SK-N-SH (cell line): ENCODE data around the gene THSD4. TPM values are rescaled to one million over a fixed set of nuclear protein-coding genes. Genes with fewer than 3 reads are reported as not detected.

Source experiments
- CTCF ChIA-PET: fragments of 300-600, 350-600 bp; formaldehyde crosslinking; extraction: SDS; loops from one replicate; lab custom pipeline; 2021; lab: Yijun Ruan, JAX
- POLR2A ChIA-PET: fragments of 350-600 bp; sonication (Branson Sonifier 250); formaldehyde crosslinking; extraction: SDS; loops from one replicate; lab custom pipeline; 2020; ENCODE audit warnings: antibody characterized with exemption, inconsistent platforms; lab: Yijun Ruan, JAX
- DNase-seq: peaks from one replicate; pipeline ENCODE4 v3.0.0; 2012
- H2AFZ ChIP-seq: fragments of 200-600 bp; sonication (generic); 2 replicates; pipeline ENCODE4 v1.8.1; 2016; ENCODE audit warnings: antibody characterized with exemption, mild to moderate bottlenecking, low read depth
- H3F3A ChIP-seq: fragments of 200-600 bp; sonication (generic); replicated peaks from 2 replicates; pipeline ENCODE3; 2016; ENCODE audit warnings: antibody characterized with exemption, mild to moderate bottlenecking; ENCODE audit not compliant: insufficient read depth
- H3K27ac ChIP-seq, 2 experiments: fragments of 200-500 bp in 1 of 2; fragments of 200-600 bp in 1 of 2; sonication (Bioruptor generic) in 1 of 2; sonication (generic), shearing (Covaris generic) in 1 of 2; 2 replicates each; pipeline versions ENCODE4 v1.5.1 to v1.6.1; 2014 to 2016; ENCODE audit warnings: low read depth in 2 of 2, inconsistent platforms in 1 of 2, low read length in 1 of 2, mild to moderate bottlenecking in 1 of 2, mixed read lengths in 1 of 2
- H3K27me3 ChIP-seq: fragments of 200-600 bp; sonication (generic), shearing (Covaris generic); 2 replicates; pipeline ENCODE4 v1.6.1; 2016; ENCODE audit warnings: mixed run types; ENCODE audit not compliant: insufficient read depth
- H3K36me3 ChIP-seq, 2 experiments: fragments of 200-500 bp in 1 of 2; fragments of 200-600 bp in 1 of 2; sonication (Bioruptor generic) in 1 of 2; sonication (generic) in 1 of 2; replicated peaks in 1 of 2; 2 replicates each; pipeline versions ENCODE3 to v1.5.1; 2014 to 2016; ENCODE audit warnings: low read length in 1 of 2, mild to moderate bottlenecking in 1 of 2; ENCODE audit not compliant: insufficient read depth in 2 of 2, control insufficient read depth in 1 of 2
- H3K4me1 ChIP-seq, 2 experiments: fragments of 200-500 bp in 1 of 2; fragments of 200-600 bp in 1 of 2; sonication (Bioruptor generic) in 1 of 2; sonication (generic), shearing (Covaris generic) in 1 of 2; 2 replicates each; pipeline versions ENCODE4 v1.5.1 to v1.6.1; 2014 to 2016; ENCODE audit warnings: low read depth in 1 of 2, low read length in 1 of 2, mixed run types in 1 of 2; ENCODE audit not compliant: insufficient read depth in 2 of 2, control insufficient read depth in 1 of 2
- H3K4me2 ChIP-seq: fragments of 200-600 bp; sonication (generic), shearing (Covaris generic); 2 replicates; pipeline ENCODE4 v1.6.1; 2017; ENCODE audit warnings: mixed run types
- H3K4me3 ChIP-seq, 2 experiments: fragments of 200-500 bp in 1 of 2; fragments of 200-600 bp in 1 of 2; sonication (Bioruptor generic) in 1 of 2; sonication (generic), shearing (Covaris generic) in 1 of 2; 2 replicates each; pipeline versions ENCODE4 v1.5.1 to v1.8.1; 2014 to 2016; ENCODE audit warnings: low read depth in 2 of 2, inconsistent platforms in 1 of 2, low read length in 1 of 2, mild to moderate bottlenecking in 1 of 2, mixed read lengths in 1 of 2, moderate library complexity in 1 of 2
- H3K79me2 ChIP-seq: fragments of 200-600 bp; sonication (generic); 2 replicates; pipeline ENCODE4 v1.8.1; 2017; ENCODE audit warnings: mild to moderate bottlenecking; ENCODE audit not compliant: insufficient read depth
- H3K9ac ChIP-seq: fragments of 200-600 bp; sonication (generic); 2 replicates; pipeline ENCODE4 v1.6.1; 2017; ENCODE audit warnings: mixed run types
- H3K9me2 ChIP-seq: fragments of 200-600 bp; sonication (generic); 2 replicates; pipeline ENCODE4 v1.6.1; 2017; ENCODE audit warnings: mixed run types
- H3K9me3 ChIP-seq: fragments of 200-600 bp; sonication (generic); 2 replicates; pipeline ENCODE4 v1.6.1; 2017; ENCODE audit warnings: mixed run types, mild to moderate bottlenecking, moderate library complexity
- H4K20me1 ChIP-seq: fragments of 200-600 bp; sonication (generic); 2 replicates; pipeline ENCODE4 v1.6.1; 2017; ENCODE audit warnings: mild to moderate bottlenecking, mixed run types; ENCODE audit not compliant: insufficient read depth
- CHD2 ChIP-seq: fragments of 150-350 bp; IDR thresholded peaks from 2 replicates; pipeline ENCODE4 v1.6.1; 2018; ENCODE audit warnings: low read length; ENCODE audit not compliant: partially characterized antibody
- ELF1 ChIP-seq: IDR thresholded peaks from 2 replicates; pipeline ENCODE4 v1.4.0; 2012
- FOSL2 ChIP-seq: IDR thresholded peaks from 2 replicates; pipeline ENCODE4 v1.4.0; 2012; ENCODE audit warnings: low read depth, mild to moderate bottlenecking, moderate library complexity, borderline replicate concordance
- GABPA ChIP-seq: IDR thresholded peaks from 2 replicates; pipeline ENCODE4 v1.4.0; 2012; ENCODE audit warnings: low read depth, mild to moderate bottlenecking
- JUND ChIP-seq: IDR thresholded peaks from 2 replicates; pipeline ENCODE4 v1.4.0; 2012
- MEF2A ChIP-seq: IDR thresholded peaks from 2 replicates; pipeline ENCODE4 v1.4.0; 2012; ENCODE audit warnings: low read depth, borderline replicate concordance
- MXI1 ChIP-seq: IDR thresholded peaks from 2 replicates; pipeline ENCODE4 v1.6.1; 2012; ENCODE audit warnings: mild to moderate bottlenecking, low read depth, low read length, improper control_type of control experiment
- NRF1 ChIP-seq: IDR thresholded peaks from 2 replicates; pipeline ENCODE4 v1.6.1; 2012; ENCODE audit warnings: low read depth, mild to moderate bottlenecking, low read length
- POLR2AphosphoS5 ChIP-seq: IDR thresholded peaks from 2 replicates; pipeline ENCODE4 v1.6.1; 2012; ENCODE audit warnings: low read depth, low read length
- REST ChIP-seq: IDR thresholded peaks from 2 replicates; pipeline ENCODE4 v1.6.1; 2012; ENCODE audit warnings: mild to moderate bottlenecking, low read depth, low read length, moderate library complexity
- RFX5 ChIP-seq: IDR thresholded peaks from 2 replicates; pipeline ENCODE4 v1.6.1; 2012; ENCODE audit warnings: mild to moderate bottlenecking, improper control_type of control experiment, low read length
- RXRA ChIP-seq: IDR thresholded peaks from 2 replicates; pipeline ENCODE4 v1.4.0; 2012; ENCODE audit warnings: low read depth, mild to moderate bottlenecking, borderline replicate concordance
- TCF12 ChIP-seq: IDR thresholded peaks from 2 replicates; pipeline ENCODE4 v1.4.0; 2012
- TEAD4 ChIP-seq: IDR thresholded peaks from 2 replicates; pipeline ENCODE4 v1.4.0; 2012; ENCODE audit warnings: mild to moderate bottlenecking, borderline replicate concordance; ENCODE audit not compliant: insufficient read depth
- USF2 ChIP-seq: fragments of 150-350 bp; IDR thresholded peaks from 2 replicates; pipeline ENCODE4 v1.6.1; 2017; ENCODE audit warnings: antibody characterized with exemption, low read length, low read depth, borderline replicate concordance
- YY1 ChIP-seq: IDR thresholded peaks from 2 replicates; pipeline ENCODE4 v1.4.0; 2012; ENCODE audit warnings: low read depth, mild to moderate bottlenecking
- WGBS: methylation state at CpG from one replicate; pipeline ENCODE4 v1.1.6; 2017; ENCODE audit warnings: low lambda C conversion rate; 5-methylcytosine and 5-hydroxymethylcytosine counted together
- polyA plus RNA-seq, 3 experiments: library from polyadenylated mRNA; depleted of rRNA; stranded (reverse); fragments of >200 nt; gene quantifications; 2 replicates each; pipeline ENCODE4 v1.2.3, GENCODE V29; 2012
- TF ChIP-seq, protein P1 (sequence below): IDR thresholded peaks from 2 replicates; pipeline ENCODE4 v1.4.0; 2012; ENCODE audit warnings: low read depth, borderline replicate concordance
- TF ChIP-seq, protein P2 (sequence below): fragments of 200-600 bp; sonication (generic); IDR thresholded peaks from 2 replicates; pipeline ENCODE4 v1.6.1; 2017; ENCODE audit warnings: antibody characterized with exemption, mild to moderate bottlenecking, moderate library complexity
- TF ChIP-seq, protein P3 (sequence below): IDR thresholded peaks from 2 replicates; pipeline ENCODE4 v1.4.0; 2012; ENCODE audit warnings: low read depth
- TF ChIP-seq, protein P4 (sequence below): IDR thresholded peaks from 2 replicates; pipeline ENCODE4; 2012

THSD4 gene
- polyA plus RNA-seq, 1 of the 3 experiments (the other 2 are of a cell fraction) = 79.1 TPM

- no peaks in the 10 kb centered on the region for H4K20me1 ChIP-seq
- H3K4me3 ChIP-seq = no peak overlapping the region
- ChIA-PET CTCF (no interaction called here), POLR2A (no interaction called here)
- no peaks in the 10 kb centered on the region for H3K79me2 ChIP-seq
- no peak overlapping the region for H2AFZ ChIP-seq
- no peak overlapping the region for H3K4me2 ChIP-seq
- no peaks in the 10 kb centered on the region for H3K27me3 ChIP-seq
- peaks cover 0 to 5% of the 10 kb centered on the region in 2 experiments; a peak in 1 of 4 replicates for H3K4me1 ChIP-seq
- no peaks in the 10 kb centered on the region for H3K9me3 ChIP-seq
- H3K27ac ChIP-seq = no peak overlapping the region
- DNase-seq = no peak
- no peaks in the 10 kb centered on the region for H3K36me3 ChIP-seq
- no peak overlapping the region for H3K9ac ChIP-seq
- no peaks in the 10 kb centered on the region for H3F3A ChIP-seq
- H3K9me2 ChIP-seq = no peaks in the 10 kb centered on the region
- TF ChIP-seq MXI1 (no peak), RXRA (no peak), ELF1 (no peak), YY1 (no peak), MEF2A (no peak), REST (no peak), GABPA (no peak), TEAD4 (no peak), NRF1 (no peak), TCF12 (no peak)
- TF ChIP-seq, protein P1, sequence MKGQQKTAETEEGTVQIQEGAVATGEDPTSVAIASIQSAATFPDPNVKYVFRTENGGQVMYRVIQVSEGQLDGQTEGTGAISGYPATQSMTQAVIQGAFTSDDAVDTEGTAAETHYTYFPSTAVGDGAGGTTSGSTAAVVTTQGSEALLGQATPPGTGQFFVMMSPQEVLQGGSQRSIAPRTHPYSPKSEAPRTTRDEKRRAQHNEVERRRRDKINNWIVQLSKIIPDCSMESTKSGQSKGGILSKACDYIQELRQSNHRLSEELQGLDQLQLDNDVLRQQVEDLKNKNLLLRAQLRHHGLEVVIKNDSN = no peak
- TF ChIP-seq, protein P2, sequence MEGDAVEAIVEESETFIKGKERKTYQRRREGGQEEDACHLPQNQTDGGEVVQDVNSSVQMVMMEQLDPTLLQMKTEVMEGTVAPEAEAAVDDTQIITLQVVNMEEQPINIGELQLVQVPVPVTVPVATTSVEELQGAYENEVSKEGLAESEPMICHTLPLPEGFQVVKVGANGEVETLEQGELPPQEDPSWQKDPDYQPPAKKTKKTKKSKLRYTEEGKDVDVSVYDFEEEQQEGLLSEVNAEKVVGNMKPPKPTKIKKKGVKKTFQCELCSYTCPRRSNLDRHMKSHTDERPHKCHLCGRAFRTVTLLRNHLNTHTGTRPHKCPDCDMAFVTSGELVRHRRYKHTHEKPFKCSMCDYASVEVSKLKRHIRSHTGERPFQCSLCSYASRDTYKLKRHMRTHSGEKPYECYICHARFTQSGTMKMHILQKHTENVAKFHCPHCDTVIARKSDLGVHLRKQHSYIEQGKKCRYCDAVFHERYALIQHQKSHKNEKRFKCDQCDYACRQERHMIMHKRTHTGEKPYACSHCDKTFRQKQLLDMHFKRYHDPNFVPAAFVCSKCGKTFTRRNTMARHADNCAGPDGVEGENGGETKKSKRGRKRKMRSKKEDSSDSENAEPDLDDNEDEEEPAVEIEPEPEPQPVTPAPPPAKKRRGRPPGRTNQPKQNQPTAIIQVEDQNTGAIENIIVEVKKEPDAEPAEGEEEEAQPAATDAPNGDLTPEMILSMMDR = no peak
- TF ChIP-seq, protein P3, sequence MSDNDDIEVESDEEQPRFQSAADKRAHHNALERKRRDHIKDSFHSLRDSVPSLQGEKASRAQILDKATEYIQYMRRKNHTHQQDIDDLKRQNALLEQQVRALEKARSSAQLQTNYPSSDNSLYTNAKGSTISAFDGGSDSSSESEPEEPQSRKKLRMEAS = no peak
Measured at GRCh38 chr15:71542836-71543235, 427.6 kb downstream of the THSD4 start.

- ChIA-PET CTCF (interaction anchor here (0.7 kb wide), 1 partner anchor 482 kb away, joined by 3 read pairs; no protein-coding TSS in a partner anchor), POLR2A (no interaction called here)
- H3K27ac ChIP-seq = no peak overlapping the region
- H3K36me3 ChIP-seq = no peaks in the 10 kb centered on the region
- no peak overlapping the region for H3K4me2 ChIP-seq
- H4K20me1 ChIP-seq = no peaks in the 10 kb centered on the region
- no peak overlapping the region for H2AFZ ChIP-seq
- H3K9me2 ChIP-seq = no peaks in the 10 kb centered on the region
- H3K27me3 ChIP-seq = no peaks in the 10 kb centered on the region
- H3F3A ChIP-seq = no peaks in the 10 kb centered on the region
- DNase-seq = no peak
- H3K4me3 ChIP-seq = no peak overlapping the region
- 81% methylated on average over 3 of the region's 3 CpGs for WGBS
- H3K4me1 ChIP-seq = peaks cover 0 to 7% of the 10 kb centered on the region in 2 experiments; a peak in 1 of 4 replicates
- H3K9me3 ChIP-seq = no peaks in the 10 kb centered on the region
- H3K9ac ChIP-seq = no peak overlapping the region
- no peaks in the 10 kb centered on the region for H3K79me2 ChIP-seq
- TF ChIP-seq JUND (no peak), FOSL2 (no peak), POLR2AphosphoS5 (no peak), CHD2 (no peak), RFX5 (no peak), USF2 (no peak)
- TF ChIP-seq, protein P4, sequence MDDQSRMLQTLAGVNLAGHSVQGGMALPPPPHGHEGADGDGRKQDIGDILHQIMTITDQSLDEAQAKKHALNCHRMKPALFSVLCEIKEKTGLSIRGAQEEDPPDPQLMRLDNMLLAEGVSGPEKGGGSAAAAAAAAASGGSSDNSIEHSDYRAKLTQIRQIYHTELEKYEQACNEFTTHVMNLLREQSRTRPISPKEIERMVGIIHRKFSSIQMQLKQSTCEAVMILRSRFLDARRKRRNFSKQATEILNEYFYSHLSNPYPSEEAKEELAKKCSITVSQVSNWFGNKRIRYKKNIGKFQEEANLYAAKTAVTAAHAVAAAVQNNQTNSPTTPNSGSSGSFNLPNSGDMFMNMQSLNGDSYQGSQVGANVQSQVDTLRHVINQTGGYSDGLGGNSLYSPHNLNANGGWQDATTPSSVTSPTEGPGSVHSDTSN = no peak
Measured at GRCh38 chr15:71543413-71543812, 428.1 kb downstream of the THSD4 start.
